DOHH2 (cell line): ENCODE results near the gene PDE4D.

Source experiments
- H3F3A ChIP-seq: fragments of 200-600 bp; sonication (generic), shearing (Covaris generic); 2 replicates; pipeline ENCODE4 v1.6.0; 2016; ENCODE audit warnings: antibody characterized with exemption, mild to moderate bottlenecking; ENCODE audit not compliant: control insufficient read depth, insufficient read depth
- H3K27ac ChIP-seq: fragments of 200-600 bp; sonication (generic); 2 replicates; pipeline ENCODE4 v1.5.1; 2014; ENCODE audit warnings: low read depth, mild to moderate bottlenecking, low read length, moderate library complexity
- H3K27me3 ChIP-seq: fragments of 200-600 bp; sonication (generic); 2 replicates; pipeline ENCODE4 v1.6.1; 2014; ENCODE audit warnings: mild to moderate bottlenecking, low read length, mixed read lengths; ENCODE audit not compliant: control insufficient read depth
- H3K36me3 ChIP-seq: fragments of 200-600 bp; sonication (generic); 2 replicates; pipeline ENCODE4 v1.6.1; 2014; ENCODE audit warnings: mild to moderate bottlenecking, low read length, moderate library complexity, mixed read lengths; ENCODE audit not compliant: control insufficient read depth
- H3K4me1 ChIP-seq: fragments of 200-600 bp; sonication (generic); 2 replicates; pipeline ENCODE4 v1.6.1; 2014; ENCODE audit warnings: mild to moderate bottlenecking, low read length, mixed read lengths; ENCODE audit not compliant: control insufficient read depth
- H3K4me2 ChIP-seq: fragments of 200-600 bp; sonication (generic); 2 replicates; pipeline ENCODE4 v1.6.0; 2014; ENCODE audit warnings: mild to moderate bottlenecking, low read length, moderate library complexity
- H3K4me3 ChIP-seq: fragments of 200-600 bp; sonication (generic); 2 replicates; pipeline ENCODE4 v1.5.1; 2014; ENCODE audit warnings: mild to moderate bottlenecking, low read length, mixed read lengths
- H3K79me2 ChIP-seq: fragments of 200-600 bp; sonication (generic); 2 replicates; pipeline ENCODE4 v1.6.1; 2014; ENCODE audit warnings: mild to moderate bottlenecking, low read length, mixed read lengths; ENCODE audit not compliant: control insufficient read depth
- H3K9me2 ChIP-seq: fragments of 200-600 bp; sonication (generic); replicated peaks from 2 replicates; pipeline ENCODE4 v1.6.1; 2014; ENCODE audit warnings: mild to moderate bottlenecking, low read length, mixed read lengths; ENCODE audit not compliant: control insufficient read depth
- H3K9me3 ChIP-seq: fragments of 200-600 bp; sonication (generic); 2 replicates; pipeline ENCODE4 v1.6.1; 2014; ENCODE audit warnings: antibody characterized with exemption, low read length, mixed read lengths; ENCODE audit not compliant: control insufficient read depth, insufficient read depth
- H4K20me1 ChIP-seq: fragments of 200-600 bp; sonication (generic); 2 replicates; pipeline ENCODE4 v1.6.0; 2014; ENCODE audit warnings: low read depth, mild to moderate bottlenecking, antibody characterized with exemption, low read length, moderate library complexity; ENCODE audit not compliant: control insufficient read depth, insufficient read depth
- EZH2phosphoT487 ChIP-seq: fragments of 200-600 bp; sonication (generic); IDR thresholded peaks from 2 replicates; pipeline ENCODE4 v1.6.1; 2017; ENCODE audit warnings: borderline replicate concordance, mild to moderate bottlenecking, antibody characterized with exemption, low read length, moderate library complexity, mixed read lengths
- TF ChIP-seq, protein P1 (sequence below): fragments of 200-600 bp; sonication (generic); IDR thresholded peaks from one replicate; pipeline ENCODE4 v1.5.1; 2014; ENCODE audit warnings: antibody characterized with exemption, mild to moderate bottlenecking, low read depth, low read length; ENCODE audit not compliant: poor library complexity, severe bottlenecking

Gene PDE4D

DNA sequence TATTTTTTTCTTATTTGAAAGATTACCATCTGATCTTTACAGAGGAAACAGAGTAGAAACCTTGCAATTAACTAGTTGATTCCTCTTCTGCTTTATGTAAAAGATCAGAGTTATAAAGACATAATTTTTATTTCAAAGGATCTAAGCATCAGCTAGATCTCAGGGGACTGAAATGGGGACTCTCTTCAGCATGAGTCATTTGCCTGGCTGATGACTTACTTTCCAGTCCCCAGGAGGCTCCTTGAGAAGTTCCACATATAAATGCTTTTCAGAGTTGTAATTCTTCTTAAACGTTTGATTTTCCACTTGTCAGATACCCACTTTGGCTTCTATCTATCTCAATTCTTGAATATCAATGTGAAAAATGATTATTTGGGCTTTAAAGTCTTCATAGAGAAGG lies 921.2 kb downstream of the PDE4D start:
- Histone ChIP-seq H3F3A (no peaks in the 10 kb centered on the region), H3K36me3 (peaks cover 23% of the 10 kb centered on the region), H3K9me2 (no peaks in the 10 kb centered on the region), H4K20me1 (no peaks in the 10 kb centered on the region), H3K9me3 (no peaks in the 10 kb centered on the region), H3K4me2 (no peak overlapping the region), H3K79me2 (no peaks in the 10 kb centered on the region), H3K27ac (no peak overlapping the region), H3K4me3 (no peak overlapping the region), H3K27me3 (no peaks in the 10 kb centered on the region), H3K4me1 (no peaks in the 10 kb centered on the region)
- no peak for TF ChIP-seq EZH2phosphoT487
- TF ChIP-seq, protein P1, sequence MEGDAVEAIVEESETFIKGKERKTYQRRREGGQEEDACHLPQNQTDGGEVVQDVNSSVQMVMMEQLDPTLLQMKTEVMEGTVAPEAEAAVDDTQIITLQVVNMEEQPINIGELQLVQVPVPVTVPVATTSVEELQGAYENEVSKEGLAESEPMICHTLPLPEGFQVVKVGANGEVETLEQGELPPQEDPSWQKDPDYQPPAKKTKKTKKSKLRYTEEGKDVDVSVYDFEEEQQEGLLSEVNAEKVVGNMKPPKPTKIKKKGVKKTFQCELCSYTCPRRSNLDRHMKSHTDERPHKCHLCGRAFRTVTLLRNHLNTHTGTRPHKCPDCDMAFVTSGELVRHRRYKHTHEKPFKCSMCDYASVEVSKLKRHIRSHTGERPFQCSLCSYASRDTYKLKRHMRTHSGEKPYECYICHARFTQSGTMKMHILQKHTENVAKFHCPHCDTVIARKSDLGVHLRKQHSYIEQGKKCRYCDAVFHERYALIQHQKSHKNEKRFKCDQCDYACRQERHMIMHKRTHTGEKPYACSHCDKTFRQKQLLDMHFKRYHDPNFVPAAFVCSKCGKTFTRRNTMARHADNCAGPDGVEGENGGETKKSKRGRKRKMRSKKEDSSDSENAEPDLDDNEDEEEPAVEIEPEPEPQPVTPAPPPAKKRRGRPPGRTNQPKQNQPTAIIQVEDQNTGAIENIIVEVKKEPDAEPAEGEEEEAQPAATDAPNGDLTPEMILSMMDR, result no peak

DNA sequence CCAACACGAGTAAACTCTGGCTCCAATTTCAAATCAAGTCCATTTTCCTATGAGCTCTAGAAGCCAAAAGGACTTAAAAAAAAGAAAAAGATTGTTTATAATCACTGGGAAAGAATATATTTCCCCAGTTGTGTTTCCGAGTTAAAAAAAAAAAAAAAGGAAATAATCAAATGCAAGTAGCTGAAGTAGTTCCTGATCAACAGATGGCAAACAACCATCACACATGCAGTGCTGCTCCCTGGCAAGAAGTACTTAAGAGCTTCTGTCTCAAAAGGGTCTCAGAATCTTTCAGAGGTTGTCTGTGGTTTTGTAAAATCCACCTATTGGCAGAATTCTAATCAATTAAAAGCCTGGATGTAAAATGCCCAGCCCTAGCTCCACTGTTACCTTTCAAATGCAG lies 922.8 kb downstream of the PDE4D start:
- no peaks in the 10 kb centered on the region for H3K9me3 ChIP-seq
- no peak overlapping the region for H3K4me3 ChIP-seq
- TF ChIP-seq EZH2phosphoT487, result no peak
- TF ChIP-seq, protein P1, result no peak
- no peak overlapping the region for H3K27ac ChIP-seq
- peaks cover 19% of the 10 kb centered on the region for H3K36me3 ChIP-seq
- no peaks in the 10 kb centered on the region for H3F3A ChIP-seq
- H3K4me2 ChIP-seq, result no peak overlapping the region
- H3K27me3 ChIP-seq, result no peaks in the 10 kb centered on the region
- H4K20me1 ChIP-seq, result no peaks in the 10 kb centered on the region
- no peaks in the 10 kb centered on the region for H3K4me1 ChIP-seq
- no peaks in the 10 kb centered on the region for H3K79me2 ChIP-seq
- H3K9me2 ChIP-seq, result no peaks in the 10 kb centered on the region

DNA sequence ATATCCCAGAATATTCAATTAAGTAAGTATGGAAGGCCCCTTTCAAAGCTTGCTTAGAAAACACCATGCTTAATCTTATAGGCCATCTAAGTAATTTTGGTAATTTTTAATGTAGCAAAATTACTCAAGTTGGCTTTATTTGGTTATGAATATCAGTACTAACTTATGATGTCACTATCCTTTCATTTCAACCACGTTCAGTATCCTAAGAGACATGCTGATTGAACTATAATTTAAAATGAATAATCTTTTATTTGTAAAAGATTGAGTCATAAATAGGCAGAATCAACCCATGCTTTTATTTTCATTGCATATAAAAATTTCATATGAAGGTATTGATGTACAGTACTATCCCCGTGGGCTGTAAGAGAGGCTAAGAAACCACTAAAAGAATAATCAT lies 923.7 kb downstream of the PDE4D start:
- Histone ChIP-seq H3K27ac (no peak overlapping the region), H3K9me2 (no peaks in the 10 kb centered on the region), H3K4me3 (no peak overlapping the region), H3K36me3 (peaks cover 13% of the 10 kb centered on the region), H3F3A (no peaks in the 10 kb centered on the region), H3K79me2 (no peaks in the 10 kb centered on the region), H3K4me1 (no peaks in the 10 kb centered on the region), H4K20me1 (no peaks in the 10 kb centered on the region), H3K9me3 (no peaks in the 10 kb centered on the region), H3K4me2 (no peak overlapping the region), H3K27me3 (no peaks in the 10 kb centered on the region)
- TF ChIP-seq, protein P1, result no peak
- TF ChIP-seq EZH2phosphoT487, result no peak

DNA sequence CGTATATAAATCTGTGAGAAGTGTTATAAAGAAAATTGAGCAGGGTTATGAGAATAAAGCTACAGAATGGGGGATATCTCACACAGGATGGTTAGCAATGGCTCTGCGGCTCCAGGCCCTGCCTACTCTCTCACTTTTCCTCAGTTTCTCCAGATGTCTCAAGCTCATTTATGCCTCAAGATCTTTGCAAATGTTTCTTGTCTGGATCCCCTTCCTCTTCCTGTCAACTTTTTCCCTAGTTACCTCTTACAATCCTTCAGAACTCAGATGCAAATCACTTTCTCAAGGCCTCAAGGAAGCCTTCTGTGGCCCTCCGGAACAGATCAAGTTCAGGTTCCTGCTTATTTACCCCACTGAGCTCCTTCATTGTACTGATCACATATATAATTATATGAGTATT lies 924.3 kb downstream of the PDE4D start:
- Histone ChIP-seq H3K36me3 (peaks cover 8% of the 10 kb centered on the region), H3K9me2 (no peaks in the 10 kb centered on the region), H3K9me3 (no peaks in the 10 kb centered on the region), H3K4me1 (no peaks in the 10 kb centered on the region), H3K79me2 (no peaks in the 10 kb centered on the region), H3K4me3 (no peak overlapping the region), H3K27ac (no peak overlapping the region), H3K4me2 (no peak overlapping the region), H3F3A (no peaks in the 10 kb centered on the region), H3K27me3 (no peaks in the 10 kb centered on the region), H4K20me1 (no peaks in the 10 kb centered on the region)
- TF ChIP-seq, protein P1, result no peak
